ENCODE data around the gene DOP1B.

GRCh38 chr21:36186506-36187399 lies 30.1 kb downstream of the DOP1B start:
- TF ChIP-seq CTCF (IDR thresholded peaks at IDR 0.05) (no peak), POLR2A (IDR thresholded peaks at IDR 0.05) (no peak), POLR2AphosphoS5 (IDR thresholded peaks at IDR 0.05) (no peak), EP300 (IDR thresholded peaks at IDR 0.05) (no peak)
